Dermis blood vessel endothelial cell (primary cell): ENCODE data around the gene DRAP1. TPM values are rescaled to one million over a fixed set of nuclear protein-coding genes. Genes with fewer than 3 reads are reported as not detected.

Experiments
- DNase-seq: peaks from one replicate; pipeline ENCODE4 v3.0.0; 2010
- total RNA-seq: library from RNA; depleted of rRNA; stranded (reverse); fragments of >200 nt; gene quantifications from 2 replicates; pipeline ENCODE4 v1.2.3, GENCODE V29; 2014

DRAP1 gene
- total RNA-seq, result 64.9 and 93.9 TPM in 2 replicates

GRCh38 chr11:65919141-65919572 is at the start of gene DRAP1:
Gene DRAP1 (plus strand): TSS chr11:65919426. CDS start chr11:65919502, 76 bp downstream.
- peak; percentile 99 for DNase-seq

GRCh38 chr11:65869643-65870306 is 49.5 kb upstream of the DRAP1 start:
- no peak for DNase-seq

GRCh38 chr11:65870307-65870658 is 48.9 kb upstream of the DRAP1 start:
- no peak for DNase-seq

GRCh38 chr11:65870706-65871681 is 48.2 kb upstream of the DRAP1 start:
- no peak for DNase-seq

DNA sequence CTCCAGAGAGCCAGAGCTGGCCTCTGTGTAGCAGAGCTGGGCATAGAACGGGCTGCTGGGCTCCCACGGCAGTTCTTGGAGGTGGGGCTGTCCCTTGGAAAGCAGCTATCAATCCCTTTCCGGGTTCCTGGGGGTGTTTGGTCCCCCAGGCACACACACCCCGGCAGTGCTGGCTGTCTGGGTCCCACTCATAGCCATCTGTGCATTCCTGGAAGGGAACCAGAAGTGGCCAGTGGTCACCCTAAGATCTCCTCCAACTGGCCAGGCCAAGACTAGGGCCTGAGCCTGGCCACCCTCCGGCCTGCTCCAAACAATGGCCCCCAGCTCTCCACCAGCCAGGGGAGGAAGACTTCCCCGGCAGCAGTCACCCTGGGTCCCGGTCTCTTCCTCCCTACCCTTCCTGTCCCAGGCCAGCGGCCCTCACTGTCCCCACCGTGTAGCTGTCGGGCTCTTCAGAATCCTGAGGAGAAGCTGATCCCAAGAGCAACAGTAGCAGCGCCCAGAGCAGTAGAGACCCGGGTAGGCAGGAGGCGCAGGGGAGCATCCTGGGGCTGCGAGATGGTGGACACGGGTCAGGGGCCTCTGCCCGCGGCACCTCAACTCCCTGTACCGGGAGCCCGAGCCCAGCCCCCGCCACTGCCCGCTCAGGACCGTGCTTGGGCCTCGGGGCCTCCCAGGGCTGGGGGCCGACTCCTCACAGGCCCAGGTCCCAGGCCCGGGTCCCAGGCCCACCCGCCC is 47.2 kb upstream of the DRAP1 start:
- peak; percentile 52 for DNase-seq

DNA sequence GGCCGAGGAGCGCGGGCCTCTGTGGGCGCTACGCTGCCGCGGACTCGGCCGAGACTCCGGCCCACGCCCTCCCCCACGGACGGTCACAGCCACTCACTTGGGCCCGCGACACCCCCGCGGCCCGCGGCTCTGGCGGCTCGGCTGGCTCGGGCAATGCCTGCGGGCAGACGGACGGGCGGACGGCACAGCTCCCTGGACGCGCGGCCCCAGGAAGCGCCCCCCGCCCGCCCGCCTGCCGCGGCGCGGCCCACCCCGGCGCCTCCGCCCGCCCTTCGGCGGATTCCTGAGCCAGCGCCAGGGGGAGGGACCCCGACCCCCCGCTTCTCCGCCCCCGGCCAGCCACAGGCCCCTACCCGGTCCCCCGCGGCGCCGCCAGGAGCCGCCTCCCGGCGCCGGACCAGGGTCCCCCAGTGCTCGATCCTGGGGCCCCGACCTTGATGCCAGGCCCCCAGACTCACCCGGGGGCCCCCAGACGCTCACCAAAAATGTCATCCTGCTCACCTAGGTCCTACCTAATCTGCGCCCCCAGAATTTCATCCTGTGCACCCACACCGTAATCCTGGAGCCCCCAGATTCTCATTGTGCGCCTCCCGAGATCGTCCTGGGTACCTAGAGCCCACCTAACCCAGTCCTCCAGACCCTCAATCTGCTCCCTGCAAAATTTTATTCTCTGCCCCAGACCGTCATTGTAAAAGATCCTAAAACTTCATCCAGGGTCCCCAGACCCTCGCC is 46.5 kb upstream of the DRAP1 start, which contains the start of gene EFEMP2:
EFEMP2 (minus strand) TSS at position 215 of the 732 bp plus-strand sequence. CDS start 446 bp downstream, outside the sequence.
- no peak for DNase-seq

DNA sequence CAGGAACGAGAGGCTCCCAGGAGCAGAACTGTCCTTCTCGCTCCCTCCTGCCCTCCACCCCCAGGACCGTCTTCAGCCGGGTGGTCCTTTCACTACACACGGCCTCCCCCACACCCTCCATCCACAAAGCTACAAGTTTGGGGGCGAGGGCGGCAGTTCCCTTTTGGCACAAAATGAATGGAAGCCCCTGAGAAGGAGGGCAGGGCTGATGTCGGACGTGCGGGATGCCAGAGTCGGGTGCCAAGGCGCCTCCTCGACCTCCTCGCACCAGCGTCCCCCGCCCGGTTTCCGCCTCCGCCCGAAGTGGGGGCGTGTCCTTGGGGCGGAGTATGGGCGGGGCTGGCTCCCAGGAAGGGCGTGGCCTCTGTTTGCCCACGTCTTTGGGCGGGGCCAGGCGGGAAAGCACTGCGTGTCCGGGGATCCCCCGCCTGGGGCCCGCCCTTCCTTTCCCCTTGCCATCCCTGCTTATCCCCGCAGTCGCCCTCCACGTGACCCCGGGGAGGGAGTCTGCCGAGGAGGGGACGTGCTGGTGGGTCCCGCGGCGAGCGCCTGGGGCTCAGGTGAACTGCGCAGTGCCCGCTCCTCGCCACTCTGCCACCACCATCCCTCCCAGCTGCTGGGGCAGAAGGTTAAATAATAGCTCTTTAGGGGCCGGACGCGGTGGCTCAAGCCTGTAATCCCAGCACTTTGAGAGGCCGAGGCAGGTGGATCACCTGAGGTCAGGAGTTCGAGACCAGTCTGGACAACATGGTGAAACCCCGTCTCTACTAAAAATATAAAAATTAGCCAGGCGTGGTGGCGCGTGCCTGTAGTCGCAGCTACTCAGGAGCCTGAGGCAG is 45.7 kb upstream of the DRAP1 start:
- peak; percentile 83 for DNase-seq

GRCh38 chr11:65879617-65880016 is 39.6 kb upstream of the DRAP1 start, which contains the start of gene CTSW:
Gene CTSW (plus strand): TSS chr11:65879837. CDS start chr11:65879855, 18 bp downstream.
- DNase-seq, result no peak

- DNase-seq, result no peak
Observed at GRCh38 chr11:65880027-65880426, 39.2 kb upstream of the DRAP1 start.

- DNase-seq, result no peak
Observed at GRCh38 chr11:65880844-65881421, 38.3 kb upstream of the DRAP1 start.

DNA sequence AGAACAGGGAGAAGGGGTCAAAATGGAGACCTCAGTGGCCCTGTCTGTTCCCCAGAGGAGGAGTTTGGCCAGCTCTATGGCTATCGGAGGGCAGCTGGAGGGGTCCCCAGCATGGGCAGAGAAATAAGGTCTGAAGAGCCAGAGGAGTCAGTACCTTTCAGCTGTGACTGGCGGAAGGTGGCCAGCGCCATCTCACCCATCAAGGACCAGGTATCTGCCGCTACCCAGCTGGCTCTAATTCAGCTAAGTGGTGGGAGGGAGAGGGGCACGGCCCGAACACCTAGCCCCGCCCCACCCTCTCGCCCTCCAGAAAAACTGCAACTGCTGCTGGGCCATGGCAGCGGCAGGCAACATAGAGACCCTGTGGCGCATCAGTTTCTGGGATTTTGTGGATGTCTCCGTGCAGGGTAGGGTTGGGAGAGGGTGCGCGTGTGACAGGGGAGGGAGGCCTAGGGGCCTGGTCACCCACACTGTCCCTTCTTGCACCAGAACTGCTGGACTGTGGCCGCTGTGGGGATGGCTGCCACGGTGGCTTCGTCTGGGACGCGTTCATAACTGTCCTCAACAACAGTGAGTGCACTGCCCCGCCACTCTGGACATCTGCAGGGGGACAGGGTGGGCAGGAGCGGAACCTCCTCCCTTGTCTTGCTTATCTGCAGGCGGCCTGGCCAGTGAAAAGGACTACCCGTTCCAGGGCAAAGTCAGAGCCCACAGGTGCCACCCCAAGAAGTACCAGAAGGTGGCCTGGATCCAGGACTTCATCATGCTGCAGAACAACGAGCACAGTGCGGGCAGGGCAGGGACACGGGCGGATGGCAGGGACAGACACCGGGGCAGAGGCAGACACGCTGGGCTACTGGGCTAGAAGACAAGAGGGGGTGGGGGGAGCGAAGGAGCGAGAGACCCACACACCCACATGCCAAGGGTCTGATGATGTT is 36.8 kb upstream of the DRAP1 start:
- DNase-seq, result no peak

- DNase-seq, result no peak
Observed at GRCh38 chr11:65883058-65883761, 36.0 kb upstream of the DRAP1 start.

DNA sequence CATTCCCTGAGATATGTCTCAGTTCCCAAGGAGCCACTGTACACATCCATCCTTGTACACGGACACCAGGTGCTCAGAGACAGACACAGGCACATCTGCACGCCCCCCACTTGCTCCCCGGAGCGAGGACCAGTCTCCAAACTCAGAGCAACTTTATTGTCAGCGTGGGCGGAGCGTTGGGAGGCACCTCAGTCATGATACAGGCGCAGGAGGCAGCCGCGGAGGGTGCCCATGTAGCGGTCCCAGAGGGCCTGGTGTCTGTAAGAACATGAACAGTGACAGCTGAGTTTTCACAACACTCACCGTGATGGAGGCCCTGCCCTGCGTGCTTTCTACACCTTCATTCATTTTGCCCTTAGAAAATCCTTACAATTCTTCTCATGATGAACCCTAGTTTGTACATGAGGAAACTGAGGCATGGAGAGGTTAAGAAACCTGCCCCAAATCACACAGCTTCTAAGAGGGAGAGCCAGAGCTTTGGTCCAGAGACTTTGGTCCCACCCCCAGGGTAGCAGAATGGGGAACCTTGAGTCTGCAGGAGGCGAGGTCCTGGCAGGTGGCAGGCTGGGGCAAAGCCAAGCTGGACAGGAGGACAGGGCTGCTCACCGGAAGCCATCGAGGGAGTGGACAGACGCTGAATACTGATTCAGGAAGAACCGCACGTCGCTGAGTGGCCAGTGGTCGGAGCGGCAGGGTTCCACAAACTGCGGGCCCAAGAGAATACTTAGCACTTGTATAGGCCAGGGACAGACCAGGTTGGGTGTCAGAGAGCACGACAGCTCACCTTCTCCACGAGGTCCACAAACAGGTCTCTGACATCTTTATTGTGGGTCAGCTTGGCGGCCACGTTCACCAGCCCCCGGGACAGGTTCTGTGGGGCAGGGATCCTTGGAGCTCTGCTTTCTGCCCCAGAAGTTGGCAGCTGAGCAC is 35.2 kb upstream of the DRAP1 start:
- DNase-seq, result no peak

- DNase-seq, result peak; percentile 91
Observed at GRCh38 chr11:65884716-65885092, 34.5 kb upstream of the DRAP1 start.

- no peak for DNase-seq
Observed at GRCh38 chr11:65885231-65885630, 34.0 kb upstream of the DRAP1 start.

DNA sequence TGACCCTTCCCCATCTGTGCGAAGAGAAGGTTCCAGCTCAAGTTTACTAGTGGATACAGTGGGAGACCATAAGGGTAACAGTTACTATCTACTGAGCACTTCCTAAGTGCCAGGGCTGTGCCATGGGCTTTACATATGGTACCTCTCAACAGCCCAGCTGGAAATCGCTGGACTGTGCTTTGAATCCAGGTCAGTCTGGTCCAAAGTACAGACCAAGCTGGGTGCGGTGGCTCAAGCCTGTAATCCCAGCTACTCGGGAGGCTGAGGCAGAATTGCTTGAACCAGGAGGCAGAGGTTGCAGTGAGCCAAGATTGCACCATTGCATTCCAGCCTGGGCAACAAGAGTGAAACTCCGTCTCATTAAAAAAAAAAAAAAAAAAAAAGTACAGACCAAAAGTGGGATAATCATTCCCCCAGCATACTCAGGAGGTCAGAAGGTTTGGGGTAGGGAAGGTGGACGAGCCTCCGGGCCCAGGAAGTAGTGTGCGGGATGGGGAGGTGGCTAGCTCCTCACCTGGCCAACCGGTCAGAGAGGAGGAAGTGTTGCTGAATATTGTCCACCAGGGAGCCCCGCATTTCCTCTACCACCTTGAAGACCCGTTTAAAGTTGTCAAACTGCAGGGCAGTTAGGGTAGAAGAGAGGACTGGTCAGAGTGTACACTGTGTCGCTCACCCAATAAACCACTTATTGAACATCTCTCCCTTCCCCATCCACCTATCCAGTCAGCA is 33.3 kb upstream of the DRAP1 start:
- no peak for DNase-seq
